RPMI7951 (cell line): ENCODE results near the gene TSSK6. TPM values are rescaled to one million over a fixed set of nuclear protein-coding genes. Genes with fewer than 3 reads are reported as not detected.
A peak's percentile ranks its signal among the peaks of the same experiment; 100 is the strongest.

Source experiments
- DNase-seq: peaks from one replicate; pipeline ENCODE4 v3.0.0-alpha.2; 2012; ENCODE audit warnings: low read depth
- total RNA-seq: library from RNA; depleted of rRNA; stranded (reverse); fragments of >200 nt; shearing (Covaris generic); gene quantifications from 2 replicates; pipeline ENCODE4 v1.2.3, GENCODE V29; 2014; rRNA removed

TSSK6 gene
- 0.68 and 0.96 TPM in 2 replicates for total RNA-seq

- DNase-seq, result no peak
Observed at GRCh38 chr19:19514881-19515641, at the start of gene TSSK6. TSS of gene TSSK6 (minus strand) at chr19:19515548. CDS start at chr19:19515427, 121 bp downstream.

- no peak for DNase-seq
Observed at GRCh38 chr19:19563348-19563848, 48.0 kb upstream of the TSSK6 start.

GRCh38 chr19:19562665-19563347, 47.5 kb upstream of the TSSK6 start:
- DNase-seq, result no peak

GRCh38 chr19:19561946-19562664, 46.8 kb upstream of the TSSK6 start:
- DNase-seq, result no peak

- no peak for DNase-seq
Observed at GRCh38 chr19:19559931-19560330, 44.6 kb upstream of the TSSK6 start.

GRCh38 chr19:19558636-19559035, 43.3 kb upstream of the TSSK6 start:
- DNase-seq, result no peak

GRCh38 chr19:19558055-19558454, 42.7 kb upstream of the TSSK6 start:
- no peak for DNase-seq

- DNase-seq, result no peak
Observed at GRCh38 chr19:19554074-19555023, 39.0 kb upstream of the TSSK6 start.

GRCh38 chr19:19553670-19554069, 38.3 kb upstream of the TSSK6 start:
- no peak for DNase-seq

- DNase-seq, result no peak
Observed at GRCh38 chr19:19552798-19553197, 37.5 kb upstream of the TSSK6 start.

- DNase-seq, result no peak
Observed at GRCh38 chr19:19551853-19552192, 36.5 kb upstream of the TSSK6 start.

GRCh38 chr19:19550972-19551852, 35.9 kb upstream of the TSSK6 start:
- DNase-seq, result no peak

- DNase-seq, result peak; percentile 54
Observed at GRCh38 chr19:19550485-19550929, 35.2 kb upstream of the TSSK6 start.

GRCh38 chr19:19549804-19550464, 34.6 kb upstream of the TSSK6 start:
- no peak for DNase-seq

GRCh38 chr19:19548915-19549759, 33.8 kb upstream of the TSSK6 start:
- DNase-seq, result no peak

GRCh38 chr19:19547674-19548336, 32.5 kb upstream of the TSSK6 start:
- DNase-seq, result no peak

GRCh38 chr19:19546751-19547162, 31.4 kb upstream of the TSSK6 start:
- DNase-seq, result no peak

GRCh38 chr19:19545707-19546106, 30.4 kb upstream of the TSSK6 start:
- DNase-seq, result no peak
